HepG2 (cell line): ENCODE data around the gene SKP1. TPM values are rescaled to one million over a fixed set of nuclear protein-coding genes. Genes with fewer than 3 reads are reported as not detected.

Experiments
- ATAC-seq: fragments of 200-7000 bp; cut with Tn5 transposase; 3 replicates; pipeline ENCODE4 v1.9.1; 2020; ENCODE audit warnings: mild to moderate bottlenecking, moderate library complexity
- BruUV-seq: library from RNA; stranded (reverse); fragments of 400-500 nt; replicated peaks from 2 replicates; lab custom pipeline; 2021; lab: Mats Ljungman, UMichigan
- CTCF ChIA-PET: fragments of 300-600 bp; formaldehyde crosslinking; extraction: SDS; loops from one replicate; lab custom pipeline; 2021; ENCODE audit warnings: low total read pairs, inconsistent platforms, low intra/inter-chr PET ratio; lab: Yijun Ruan, JAX
- POLR2A ChIA-PET: fragments of 350-600 bp; sonication (Branson Sonifier 250); formaldehyde crosslinking; loops from one replicate; lab custom pipeline; 2020; ENCODE audit warnings: antibody characterized with exemption, inconsistent platforms; lab: Yijun Ruan, JAX
- DNase-seq: peaks from one replicate; pipeline ENCODE4 v3.0.0-alpha.2; 2015; ENCODE audit warnings: low spot score
- FAIRE-seq: peaks from 3 replicates; lab custom pipeline; 2011; peaks lifted over from hg19 to GRCh38; lab: Jason Lieb, UNC
- H2AFZ ChIP-seq: one replicate; pipeline ENCODE4 v1.6.1; 2011; ENCODE audit warnings: low read length, inconsistent platforms
- H3K27ac ChIP-seq: fragments of 300-600 bp; 3 replicates; pipeline ENCODE4 v1.8.0; 2011; ENCODE audit warnings: mixed run types, mild to moderate bottlenecking, mixed read lengths, low read length, inconsistent platforms; ENCODE audit not compliant: insufficient read depth; ENCODE audit errors: extremely low read length
- H3K27me3 ChIP-seq, 2 experiments: fragments of 200-600 bp in 1 of 2; 2 replicates in 1 of 2; 3 replicates in 1 of 2; pipeline versions ENCODE4 v1.6.0 to v1.8.0; 2011; ENCODE audit warnings: low read length in 2 of 2, mild to moderate bottlenecking in 2 of 2, moderate library complexity in 2 of 2, inconsistent platforms in 1 of 2; ENCODE audit not compliant: insufficient read depth in 2 of 2, control insufficient read depth in 1 of 2
- H3K36me3 ChIP-seq, 2 experiments: fragments of 200-600 bp in 1 of 2; replicated peaks in 1 of 2; 2 replicates in 1 of 2; 3 replicates in 1 of 2; pipeline versions ENCODE4 v1.5.1 to v1.8.0; 2011; ENCODE audit warnings: low read length in 2 of 2, inconsistent platforms in 1 of 2; ENCODE audit not compliant: insufficient read depth in 2 of 2, control insufficient read depth in 1 of 2
- H3K4me1 ChIP-seq: 2 replicates; pipeline ENCODE4 v1.5.1; 2012; ENCODE audit warnings: low read length, inconsistent platforms; ENCODE audit not compliant: insufficient read depth
- H3K4me2 ChIP-seq: 2 replicates; pipeline ENCODE4 v1.6.0; 2011; ENCODE audit warnings: low read depth, low read length, inconsistent platforms
- H3K4me3 ChIP-seq, 3 experiments: fragments of 200-600 bp in 1 of 3; sonication (generic), shearing (Covaris generic) in 1 of 3; replicated peaks in 1 of 3; 2 replicates each; pipeline ENCODE4 v1.5.1; 2011 to 2016; ENCODE audit warnings: low read length in 3 of 3, inconsistent platforms in 2 of 3, low read depth in 2 of 3, mild to moderate bottlenecking in 2 of 3, control low read depth in 1 of 3, mixed read lengths in 1 of 3; ENCODE audit not compliant: insufficient read depth in 1 of 3
- H3K79me2 ChIP-seq: one replicate; pipeline ENCODE4 v1.6.1; 2011; ENCODE audit warnings: low read length, inconsistent platforms; ENCODE audit not compliant: insufficient read depth
- H3K9ac ChIP-seq: 2 replicates; pipeline ENCODE4 v1.6.0; 2011; ENCODE audit warnings: mild to moderate bottlenecking, low read depth, low read length, inconsistent platforms; ENCODE audit not compliant: insufficient read depth
- H3K9me3 ChIP-seq: 2 replicates; pipeline ENCODE4 v1.5.1; 2012; ENCODE audit warnings: mild to moderate bottlenecking, low read length
- H4K20me1 ChIP-seq: 2 replicates; pipeline ENCODE4 v1.6.0; 2011; ENCODE audit warnings: inconsistent platforms, mild to moderate bottlenecking, low read length, moderate library complexity; ENCODE audit not compliant: insufficient read depth
- AKNA ChIP-seq: sonication (generic); formaldehyde crosslinking; IDR thresholded peaks from 2 replicates; pipeline ENCODE4 v1.4.0; 2020; ENCODE audit warnings: missing genetic modification reagents, borderline replicate concordance
- EEA1 ChIP-seq: sonication (generic); formaldehyde crosslinking; IDR thresholded peaks from 2 replicates; pipeline ENCODE4 v1.5.1; 2020; ENCODE audit warnings: mild to moderate bottlenecking, missing genetic modification reagents, borderline replicate concordance
- MIXL1 ChIP-seq: IDR thresholded peaks from 2 replicates; pipeline ENCODE4 v1.6.1; 2016
- RBAK ChIP-seq: sonication (generic); formaldehyde crosslinking; IDR thresholded peaks from 2 replicates; pipeline ENCODE4 v1.5.1; 2020; ENCODE audit warnings: mild to moderate bottlenecking, missing genetic modification reagents
- SOX13 ChIP-seq, 3 experiments: fragments of 450-650 bp in 1 of 3; sonication (generic) in 1 of 3; formaldehyde crosslinking in 1 of 3; IDR thresholded peaks in 2 of 3; conservative IDR thresholded peaks in 1 of 3; 2 replicates each; pipeline versions ENCODE4 v1.5.0 to v1.6.1; 2016 to 2020; ENCODE audit warnings: antibody characterized with exemption in 1 of 3, mild to moderate bottlenecking in 1 of 3, missing compliant biosample characterization in 1 of 3, missing genetic modification reagents in 1 of 3, moderate library complexity in 1 of 3
- SP1 ChIP-seq, 2 experiments: fragments of 450-650 bp in 1 of 2; sonication (generic) in 1 of 2; formaldehyde crosslinking in 1 of 2; IDR thresholded peaks; 2 replicates each; pipeline versions ENCODE4 v1.4.0 to v1.6.1; 2016 to 2020; ENCODE audit warnings: missing genetic modification reagents in 1 of 2
- SP4 ChIP-seq: sonication (generic); formaldehyde crosslinking; IDR thresholded peaks from 2 replicates; pipeline ENCODE4 v1.8.1; 2023; ENCODE audit warnings: mild to moderate bottlenecking, missing genetic modification reagents
- USF2 ChIP-seq, 2 experiments: sonication (generic) in 1 of 2; formaldehyde crosslinking in 1 of 2; IDR thresholded peaks; 2 replicates each; pipeline versions ENCODE4 v1.5.1 to v1.6.1; 2011 to 2020; ENCODE audit warnings: borderline replicate concordance in 1 of 2, low read depth in 1 of 2, low read length in 1 of 2, mild to moderate bottlenecking in 1 of 2, missing genetic modification reagents in 1 of 2, moderate library complexity in 1 of 2
- ZNF44 ChIP-seq: sonication (generic); formaldehyde crosslinking; IDR thresholded peaks from 2 replicates; pipeline ENCODE4 v1.5.1; 2020; ENCODE audit warnings: mild to moderate bottlenecking, missing genetic modification reagents
- ZNF770 ChIP-seq: sonication (generic); formaldehyde crosslinking; IDR thresholded peaks from 2 replicates; pipeline ENCODE4 v1.5.0; 2020; ENCODE audit warnings: mild to moderate bottlenecking, missing genetic modification reagents
- ZNF781 ChIP-seq: sonication (generic); formaldehyde crosslinking; IDR thresholded peaks from 2 replicates; pipeline ENCODE4 v1.5.1; 2020; ENCODE audit warnings: borderline replicate concordance, mild to moderate bottlenecking, missing genetic modification reagents; ENCODE audit errors: not compliant biosample characterization
- WGBS: methylation state at CpG from one replicate; pipeline ENCODE4 v1.1.6; 2017; ENCODE audit warnings: low lambda C conversion rate; 5-methylcytosine and 5-hydroxymethylcytosine counted together
- in situ Hi-C: cut with HindIII; loops from 2 replicates; pipeline ENCODE4 v1.10.0; 2017; ENCODE audit warnings: low pct_unique_long_range_greater_than_20kb; ENCODE audit not compliant: extremely low pct_ligation_motif_present
- intact Hi-C: fragments of 100-400 bp; cut with micrococcal nuclease; formaldehyde crosslinking; loops from one replicate; pipeline ENCODE4 v1.10.0; 2022; ENCODE audit not compliant: unreplicated experiment
- polyA plus RNA-seq, 8 experiments: library from polyadenylated mRNA; depleted of rRNA in 3 of 8; stranded (reverse) in 7 of 8; unstranded in 1 of 8; fragments of >200 nt; fragmentation: Illumina TruSeq in 4 of 8; extraction: Trizol in 4 of 8; gene quantifications; 2 replicates each; pipeline versions ENCODE4 v1.2.1 to v1.2.3, GENCODE V29; 2011 to 2016; ENCODE audit warnings: low read depth in 4 of 8, missing spikeins in 1 of 8, mixed read lengths in 1 of 8; ENCODE audit not compliant: insufficient read depth in 1 of 8
- total RNA-seq, 5 experiments: library from RNA; depleted of rRNA; stranded (reverse); fragments of >200 nt; fragmentation: Illumina TruSeq; extraction: Trizol; gene quantifications; 2 replicates each; pipeline ENCODE4 v1.2.3, GENCODE V29; 2016; ENCODE audit warnings: low read depth in 1 of 5

Gene SKP1
- total and polyA plus RNA-seq, 2 of the 13 experiments (the other 11 are each of a cell fraction or from before 2014, with no cell fraction given): 134 to 340 TPM

GRCh38 chr5:134103998-134104654, 72.6 kb downstream of the SKP1 start:
- H4K20me1 ChIP-seq: no peaks in the 10 kb centered on the region
- no peak for DNase-seq
- no peak overlapping the region for H3K9ac ChIP-seq
- POLR2A ChIA-PET: interaction anchor here (1.4 to 2.0 kb wide), 3 partner anchors 9 to 12 kb away, joined by 4 to 5 read pairs (median 5); partner anchors contain the start of gene TCF7
- no peak for FAIRE-seq
- no peaks in the 10 kb centered on the region for H3K79me2 ChIP-seq
- intact Hi-C loops (no loop called here), in situ Hi-C loops (no loop called here)
- no peak overlapping the region for H3K4me3 ChIP-seq
- CTCF ChIA-PET: interaction anchor here (2.6 to 3.4 kb wide), 2 partner anchors 36 to 42 kb away, joined by 7 to 14 read pairs; no protein-coding TSS in a partner anchor
- H3K27me3 ChIP-seq: peaks cover 3 to 7% of the 10 kb centered on the region in 2 experiments; a peak in 2 of 5 replicates
- BruUV-seq: no TSS peak
- peaks cover 96% of the 10 kb centered on the region for H3K4me1 ChIP-seq
- H3K36me3 ChIP-seq: no peaks in the 10 kb centered on the region
- no peak for TF ChIP-seq ZNF781
- TF ChIP-seq RBAK: no peak
- TF ChIP-seq USF2 (IDR thresholded peaks at IDR 0.05; ENCODE audit: low read depth, low read length): no peak
- no peak for TF ChIP-seq USF2 (CRISPR knock-in tag; IDR thresholded peaks at IDR 0.05; ENCODE audit: borderline replicate concordance)
- no peak for TF ChIP-seq AKNA
- no peak for TF ChIP-seq SP4
- no peak for TF ChIP-seq SP1 (IDR thresholded peaks at IDR 0.05)
- TF ChIP-seq SP1 (CRISPR knock-in tag; IDR thresholded peaks at IDR 0.05): no peak
- TF ChIP-seq MIXL1 (CRISPR knock-in tag): no peak
- TF ChIP-seq ZNF44 (CRISPR knock-in tag): no peak
- no peak for TF ChIP-seq EEA1 (CRISPR knock-in tag)
- TF ChIP-seq ZNF770: no peak
- no peak for TF ChIP-seq SOX13 (IDR thresholded peaks at IDR 0.05)
- no peak for TF ChIP-seq SOX13 (CRISPR knock-in tag; conservative IDR thresholded peaks at IDR 0.05 in 1 of 2, IDR thresholded peaks at IDR 0.05 in 1 of 2)
- ATAC-seq: no peak
- no peaks in the 10 kb centered on the region for H3K9me3 ChIP-seq
- no peak overlapping the region for H2AFZ ChIP-seq
- peak overlapping the region; percentile 57 for H3K4me2 ChIP-seq
- H3K27ac ChIP-seq: no peak overlapping the region
- 47% methylated on average over 8 of the region's 11 CpGs for WGBS
